ENCODE measurements around the gene PJA2. TPM values are rescaled to one million over a fixed set of nuclear protein-coding genes. Genes with fewer than 3 reads are reported as not detected.

The PJA2 gene, protein sequence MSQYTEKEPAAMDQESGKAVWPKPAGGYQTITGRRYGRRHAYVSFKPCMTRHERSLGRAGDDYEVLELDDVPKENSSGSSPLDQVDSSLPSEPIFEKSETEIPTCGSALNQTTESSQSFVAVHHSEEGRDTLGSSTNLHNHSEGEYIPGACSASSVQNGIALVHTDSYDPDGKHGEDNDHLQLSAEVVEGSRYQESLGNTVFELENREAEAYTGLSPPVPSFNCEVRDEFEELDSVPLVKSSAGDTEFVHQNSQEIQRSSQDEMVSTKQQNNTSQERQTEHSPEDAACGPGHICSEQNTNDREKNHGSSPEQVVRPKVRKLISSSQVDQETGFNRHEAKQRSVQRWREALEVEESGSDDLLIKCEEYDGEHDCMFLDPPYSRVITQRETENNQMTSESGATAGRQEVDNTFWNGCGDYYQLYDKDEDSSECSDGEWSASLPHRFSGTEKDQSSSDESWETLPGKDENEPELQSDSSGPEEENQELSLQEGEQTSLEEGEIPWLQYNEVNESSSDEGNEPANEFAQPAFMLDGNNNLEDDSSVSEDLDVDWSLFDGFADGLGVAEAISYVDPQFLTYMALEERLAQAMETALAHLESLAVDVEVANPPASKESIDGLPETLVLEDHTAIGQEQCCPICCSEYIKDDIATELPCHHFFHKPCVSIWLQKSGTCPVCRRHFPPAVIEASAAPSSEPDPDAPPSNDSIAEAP
- 100 to 1,000 TPM in 1 of 3 donors, 10 to 100 TPM in 2; 76.5 to 139 (median 83.7) TPM for total RNA-seq
- long read RNA-seq, donor 1, full-length matches to known transcripts: 155 of 193 reads
- long read RNA-seq, donor 1, partial matches to known transcripts: 29 of 193 reads
- long read RNA-seq, donor 1, other reads (novel, unspliced or antisense): 9 of 193 reads
- long read RNA-seq, donor 2, full-length matches to known transcripts: 8 of 26 reads
- long read RNA-seq, donor 2, partial matches to known transcripts: 15 of 26 reads
- long read RNA-seq, donor 2, other reads (novel, unspliced or antisense): 3 of 26 reads

DNA sequence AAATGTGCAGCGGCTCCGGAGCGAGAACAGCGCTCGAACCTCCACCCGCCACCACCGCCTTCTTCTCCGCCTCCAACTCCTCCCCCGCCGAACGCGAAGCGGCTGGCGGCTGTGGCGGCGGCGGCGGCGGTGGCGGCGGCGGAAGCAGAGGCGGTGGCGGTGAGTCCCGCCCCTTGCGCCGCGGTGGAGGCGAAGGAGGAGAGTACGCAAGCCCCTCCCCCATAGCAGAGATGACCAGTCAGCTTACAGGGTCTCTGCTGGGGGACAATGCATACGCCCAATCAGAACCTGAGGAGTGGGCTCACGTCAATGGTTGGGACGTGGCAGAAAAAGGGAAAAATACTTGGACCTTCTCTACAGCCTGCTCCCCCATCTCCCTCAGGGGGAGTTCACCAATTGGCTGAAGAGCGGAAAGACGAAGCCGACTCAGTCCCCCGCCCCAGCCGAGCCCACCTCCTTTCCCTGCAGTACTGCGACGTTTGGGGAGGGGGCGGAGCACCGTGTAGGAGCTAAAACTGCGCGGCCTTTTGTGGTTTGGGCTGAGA is at the start of gene PJA2:
PJA2 (minus strand) TSS at position 131 of the 545 bp plus-strand sequence. CDS start 26,541 bp downstream, outside the sequence.
- peak; percentile 94 for ATAC-seq
- H3K4me1 ChIP-seq (ENCODE audit: low read depth): peaks cover 17% of the 10 kb centered on the region
- intact Hi-C loops (cut with DNase I, micrococcal nuclease): no loop called here

DNA sequence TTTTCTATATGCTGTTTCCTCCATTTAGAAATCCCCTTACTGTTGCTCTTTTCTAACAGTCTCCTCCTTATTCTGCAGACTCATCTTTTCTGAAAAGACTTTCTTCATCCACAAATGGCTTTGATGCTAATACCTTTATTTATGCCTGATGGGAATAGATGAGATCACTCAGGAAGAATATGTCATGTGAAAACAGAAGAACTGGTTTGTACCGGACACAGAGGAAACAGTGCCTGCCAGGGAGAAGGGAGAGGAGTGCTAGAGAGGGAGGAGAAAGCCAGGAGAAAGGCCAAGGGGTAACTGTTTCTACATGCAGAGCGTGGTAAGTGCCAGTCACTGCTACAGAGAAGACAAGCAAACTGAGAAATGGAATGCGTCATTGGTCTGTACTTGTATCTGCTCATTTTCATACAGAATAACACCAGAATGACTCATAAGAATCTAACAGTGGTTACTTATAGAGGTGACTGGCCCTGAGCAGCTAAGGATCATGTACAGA is 45.9 kb upstream of the PJA2 start:
- H3K4me1 ChIP-seq (ENCODE audit: low read depth): no peaks in the 10 kb centered on the region
- no peak overlapping the region for H3K4me3 ChIP-seq
- intact Hi-C loops (cut with DNase I, micrococcal nuclease): no loop called here
- no peaks in the 10 kb centered on the region for H3K9me3 ChIP-seq
- H3K36me3 ChIP-seq (ENCODE audit: low read depth): no peaks in the 10 kb centered on the region
- DNase-seq: peak in 1 of 3 donors; percentile 18
- peak; percentile 76 for ATAC-seq
- TF ChIP-seq, protein P1, sequence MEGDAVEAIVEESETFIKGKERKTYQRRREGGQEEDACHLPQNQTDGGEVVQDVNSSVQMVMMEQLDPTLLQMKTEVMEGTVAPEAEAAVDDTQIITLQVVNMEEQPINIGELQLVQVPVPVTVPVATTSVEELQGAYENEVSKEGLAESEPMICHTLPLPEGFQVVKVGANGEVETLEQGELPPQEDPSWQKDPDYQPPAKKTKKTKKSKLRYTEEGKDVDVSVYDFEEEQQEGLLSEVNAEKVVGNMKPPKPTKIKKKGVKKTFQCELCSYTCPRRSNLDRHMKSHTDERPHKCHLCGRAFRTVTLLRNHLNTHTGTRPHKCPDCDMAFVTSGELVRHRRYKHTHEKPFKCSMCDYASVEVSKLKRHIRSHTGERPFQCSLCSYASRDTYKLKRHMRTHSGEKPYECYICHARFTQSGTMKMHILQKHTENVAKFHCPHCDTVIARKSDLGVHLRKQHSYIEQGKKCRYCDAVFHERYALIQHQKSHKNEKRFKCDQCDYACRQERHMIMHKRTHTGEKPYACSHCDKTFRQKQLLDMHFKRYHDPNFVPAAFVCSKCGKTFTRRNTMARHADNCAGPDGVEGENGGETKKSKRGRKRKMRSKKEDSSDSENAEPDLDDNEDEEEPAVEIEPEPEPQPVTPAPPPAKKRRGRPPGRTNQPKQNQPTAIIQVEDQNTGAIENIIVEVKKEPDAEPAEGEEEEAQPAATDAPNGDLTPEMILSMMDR (IDR thresholded peaks at IDR 0.05): no peak

More for the DNA sequence above, at the start of gene PJA2:
- TF ChIP-seq, protein P1 (IDR thresholded peaks at IDR 0.05): no peak
- Histone ChIP-seq H3K36me3 (ENCODE audit: low read depth) (peaks cover 4% of the 10 kb centered on the region), H3K4me3 (peak within 1 kb of the TSS; percentile 81), H3K9me3 (no peaks in the 10 kb centered on the region)
- DNase-seq: peak; percentile 96 to 98 (median 98)

DNA sequence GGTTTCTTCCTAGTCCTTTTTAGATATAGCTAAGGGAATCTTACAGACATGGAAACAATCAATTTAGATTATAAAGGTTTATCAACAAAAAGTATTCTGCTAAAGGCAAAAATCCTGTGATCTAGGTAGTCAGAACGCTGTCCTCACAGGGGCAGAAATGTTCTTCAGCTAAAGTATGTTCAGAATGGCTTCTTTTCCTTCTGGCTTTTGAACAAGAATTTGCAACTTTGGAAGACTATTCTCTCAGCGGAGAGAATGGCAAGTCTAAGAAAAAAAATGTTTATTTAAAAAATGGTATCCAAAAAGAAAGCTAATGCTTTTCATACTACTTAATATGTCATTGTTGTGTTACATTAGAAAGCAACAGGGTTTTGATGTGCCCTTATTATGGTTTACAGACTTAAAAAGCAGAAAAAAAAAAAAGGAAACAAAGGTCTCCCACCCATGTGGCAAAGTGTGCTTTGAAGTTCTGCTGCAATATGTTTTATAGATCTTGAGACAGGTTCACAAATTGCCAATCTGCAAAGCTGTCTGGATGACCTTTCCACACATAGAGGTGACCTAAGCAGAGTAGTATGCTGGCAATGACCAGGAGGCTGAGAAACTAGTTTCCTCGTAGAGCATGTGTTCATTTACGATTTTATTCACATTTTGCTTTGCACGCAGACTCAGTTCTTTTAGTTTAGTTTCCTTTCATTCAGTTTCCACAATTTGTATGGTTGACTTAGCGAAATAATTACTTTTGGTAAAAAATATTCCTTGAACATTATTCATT is 45.1 kb upstream of the PJA2 start:
- Histone ChIP-seq H3K36me3 (ENCODE audit: low read depth) (no peaks in the 10 kb centered on the region), H3K4me1 (ENCODE audit: low read depth) (no peaks in the 10 kb centered on the region), H3K4me3 (no peak overlapping the region), H3K9me3 (no peaks in the 10 kb centered on the region)
- TF ChIP-seq, protein P1 (IDR thresholded peaks at IDR 0.05): no peak
- intact Hi-C loops (cut with DNase I, micrococcal nuclease): no loop called here
- DNase-seq: no peak
- peak; percentile 29 for ATAC-seq

DNA sequence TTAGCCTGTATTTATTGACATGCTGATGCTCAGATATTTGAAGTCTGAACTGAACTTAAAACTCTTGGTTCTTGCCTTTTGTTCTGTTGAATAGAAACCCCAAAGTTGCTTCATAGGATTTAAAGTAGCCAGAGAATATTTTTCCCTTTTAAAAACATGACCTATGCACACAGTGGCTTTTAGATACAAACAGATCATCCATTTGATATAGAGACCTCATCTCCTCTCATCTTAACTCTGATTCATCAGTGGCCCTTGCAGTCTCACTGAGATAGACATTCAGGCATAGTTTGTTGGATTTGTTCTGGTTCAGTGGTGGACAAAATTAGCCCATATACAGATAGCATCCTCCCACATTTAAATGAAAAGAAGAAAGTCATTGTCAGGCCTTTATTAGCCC is 43.5 kb upstream of the PJA2 start:
- intact Hi-C loops (cut with DNase I, micrococcal nuclease): no loop called here
- H3K4me3 ChIP-seq: no peak overlapping the region
- no peak for DNase-seq
- H3K36me3 ChIP-seq (ENCODE audit: low read depth): no peaks in the 10 kb centered on the region
- no peak for ATAC-seq
- TF ChIP-seq, protein P1 (IDR thresholded peaks at IDR 0.05): no peak
- H3K9me3 ChIP-seq: no peaks in the 10 kb centered on the region
- no peaks in the 10 kb centered on the region for H3K4me1 ChIP-seq (ENCODE audit: low read depth)
